PFSK-1 (cell line): Measurements from ENCODE around the gene STK32B.

Experiments used
- POLR2AphosphoS5 ChIP-seq: IDR thresholded peaks from 2 replicates; pipeline ENCODE4 v1.6.1; 2012; ENCODE audit warnings: low read depth, mild to moderate bottlenecking, control low read depth, low read length, moderate library complexity
- SIN3A ChIP-seq: IDR thresholded peaks from 2 replicates; pipeline ENCODE4 v1.6.1; 2012; ENCODE audit warnings: mild to moderate bottlenecking, low read length, moderate library complexity, borderline replicate concordance; ENCODE audit not compliant: insufficient read depth
- TAF1 ChIP-seq: IDR thresholded peaks from 2 replicates; pipeline ENCODE4 v1.6.1; 2012; ENCODE audit warnings: low read length, control low read depth, borderline replicate concordance; ENCODE audit not compliant: insufficient read depth

- TF ChIP-seq POLR2AphosphoS5, result no peak
- no peak for TF ChIP-seq TAF1
- TF ChIP-seq SIN3A, result no peak
Measured at GRCh38 chr4:5137226-5137625, 85.9 kb downstream of the STK32B start.
